GM23338 (cell line): Measurements from ENCODE around the gene NOP9. TPM values are rescaled to one million over a fixed set of nuclear protein-coding genes. Genes with fewer than 3 reads are reported as not detected.

Source experiments
- ATAC-seq: fragments of 200-7000 bp; cut with Tn5 transposase; 3 replicates; pipeline ENCODE4 v1.9.1; 2020
- DNase-seq: peaks from one replicate; pipeline ENCODE4 v3.0.0-alpha.2; 2015; ENCODE audit warnings: low spot score
- H2AFZ ChIP-seq: fragments of 200-600 bp; sonication (generic); 2 replicates; pipeline ENCODE4 v1.8.0; 2016; ENCODE audit warnings: antibody characterized with exemption, mild to moderate bottlenecking, moderate library complexity
- H3F3A ChIP-seq: fragments of 200-600 bp; sonication (generic); replicated peaks from 2 replicates; pipeline ENCODE4 v1.8.0; 2017; ENCODE audit warnings: antibody characterized with exemption, mixed run types, low read depth
- H3K27ac ChIP-seq: fragments of 200-600 bp; sonication (generic); 2 replicates; pipeline ENCODE4 v1.6.1; 2016; ENCODE audit warnings: low read depth
- H3K27me3 ChIP-seq: fragments of 200-600 bp; sonication (generic); 2 replicates; pipeline ENCODE4 v1.8.0; 2016; ENCODE audit warnings: mild to moderate bottlenecking, mixed run types, moderate library complexity; ENCODE audit not compliant: insufficient read depth
- H3K36me3 ChIP-seq: fragments of 200-600 bp; sonication (generic); 2 replicates; pipeline ENCODE4 v1.8.0; 2016; ENCODE audit warnings: mild to moderate bottlenecking; ENCODE audit not compliant: insufficient read depth
- H3K4me1 ChIP-seq: fragments of 200-600 bp; sonication (generic); 2 replicates; pipeline ENCODE4 v1.8.0; 2016; ENCODE audit warnings: mild to moderate bottlenecking, moderate library complexity; ENCODE audit not compliant: insufficient read depth
- H3K4me2 ChIP-seq: fragments of 200-600 bp; sonication (generic); 2 replicates; pipeline ENCODE4 v1.7.1; 2017; ENCODE audit warnings: mixed run types
- H3K4me3 ChIP-seq: fragments of 200-600 bp; sonication (generic); 2 replicates; pipeline ENCODE4 v1.6.1; 2016; ENCODE audit warnings: mixed run types
- H3K79me2 ChIP-seq: fragments of 200-600 bp; sonication (generic); replicated peaks from 2 replicates; pipeline ENCODE4 v1.8.0; 2017; ENCODE audit warnings: mild to moderate bottlenecking; ENCODE audit not compliant: insufficient read depth
- H3K9me2 ChIP-seq: fragments of 200-600 bp; sonication (generic); 2 replicates; pipeline ENCODE4 v1.8.0; 2017; ENCODE audit not compliant: insufficient read depth
- H4K20me1 ChIP-seq: fragments of 200-600 bp; sonication (generic); replicated peaks from 2 replicates; pipeline ENCODE4 v1.8.0; 2017; ENCODE audit warnings: mild to moderate bottlenecking; ENCODE audit not compliant: insufficient read depth
- H3K27ac Mint-ChIP-seq: 2 replicates; pipeline ENCODE4 v1.8.0; 2020; ENCODE audit warnings: inconsistent platforms, mild to moderate bottlenecking, moderate library complexity, mixed read lengths
- H3K27me3 Mint-ChIP-seq: 3 replicates; pipeline ENCODE4 v1.8.0; 2022; ENCODE audit warnings: low read depth, mild to moderate bottlenecking, moderate library complexity, mixed read lengths, inconsistent platforms; ENCODE audit not compliant: insufficient read depth, poor library complexity
- H3K36me3 Mint-ChIP-seq: 3 replicates; pipeline ENCODE4 v1.8.0; 2021; ENCODE audit warnings: low read depth, mild to moderate bottlenecking, inconsistent platforms, moderate library complexity, mixed read lengths
- H3K4me1 Mint-ChIP-seq: 3 replicates; pipeline ENCODE4 v1.8.0; 2020; ENCODE audit warnings: mild to moderate bottlenecking, inconsistent platforms, mixed read lengths
- H3K4me3 Mint-ChIP-seq: 3 replicates; pipeline ENCODE4 v1.8.0; 2021; ENCODE audit warnings: moderate library complexity, mild to moderate bottlenecking, inconsistent platforms, mixed read lengths
- H3K9me3 Mint-ChIP-seq: 3 replicates; pipeline ENCODE4 v1.8.0; 2020; ENCODE audit warnings: moderate library complexity, mild to moderate bottlenecking, inconsistent platforms, mixed read lengths
- CREB1 ChIP-seq: fragments of 250-450 bp; sonication (Bioruptor Pico); IDR thresholded peaks from 2 replicates; pipeline ENCODE4 v1.5.0; 2020; ENCODE audit warnings: low read depth, mild to moderate bottlenecking, moderate library complexity
- JUNB ChIP-seq: IDR thresholded peaks from one replicate; pipeline ENCODE4 v1.6.1; 2016; ENCODE audit warnings: antibody characterized with exemption; ENCODE audit not compliant: unreplicated experiment
- NANOG ChIP-seq: IDR thresholded peaks from 2 replicates; pipeline ENCODE4 v1.6.1; 2016; ENCODE audit warnings: antibody characterized with exemption, borderline replicate concordance
- POLR2AphosphoS5 ChIP-seq: IDR thresholded peaks from 2 replicates; pipeline ENCODE4 v1.6.1; 2016; ENCODE audit warnings: antibody characterized with exemption, low read depth
- ZNF114 ChIP-seq: fragments of 250-450 bp; sonication (Bioruptor Pico); IDR thresholded peaks from 2 replicates; pipeline ENCODE4 v1.5.0; 2020; ENCODE audit warnings: mild to moderate bottlenecking, moderate library complexity
- ZNF331 ChIP-seq: fragments of 250-450 bp; sonication (Bioruptor Pico); IDR thresholded peaks from 2 replicates; pipeline ENCODE4 v1.5.0; 2020; ENCODE audit warnings: low read depth, mild to moderate bottlenecking, moderate library complexity
- polyA plus RNA-seq: library from polyadenylated mRNA; unstranded; fragments of >200 nt; fragmentation: Nextera tagmentation; extraction: Ambion mirVana; gene quantifications from 2 replicates; pipeline ENCODE4 v1.2.1, GENCODE V29; 2016
- total RNA-seq: library from RNA; depleted of rRNA; stranded (reverse); fragments of >200 nt; shearing (Covaris generic); gene quantifications from 2 replicates; pipeline ENCODE4 v1.2.3, GENCODE V29; 2014
- TF ChIP-seq, protein P1 (sequence below): fragments of 250-450 bp; sonication (Bioruptor Pico); IDR thresholded peaks from 2 replicates; pipeline ENCODE4 v1.5.0; 2020; ENCODE audit warnings: mild to moderate bottlenecking, moderate library complexity
- TF ChIP-seq, protein P2 (sequence below): IDR thresholded peaks from 2 replicates; pipeline ENCODE4 v1.6.1; 2016; ENCODE audit warnings: antibody characterized with exemption

The NOP9 gene
- total and polyA plus RNA-seq, 2 experiments from 2014 or later, result 7.9 to 32.8 TPM

GRCh38 chr14:24285351-24285750, 14.3 kb upstream of the NOP9 start:
- Mint-ChIP-seq H3K27me3 (peaks cover 14% of the 10 kb centered on the region), H3K27ac (no peak overlapping the region), H3K36me3 (no peaks in the 10 kb centered on the region; the same call in 1 of the 3 replicates), H3K4me1 (no peaks in the 10 kb centered on the region; the same call in 2 of the 3 replicates), H3K4me3 (no peak overlapping the region), H3K9me3 (no peaks in the 10 kb centered on the region)
- TF ChIP-seq ZNF114 (no peak), CREB1 (no peak), JUNB (no peak), ZNF331 (CRISPR knock-in tag) (no peak), POLR2AphosphoS5 (no peak), NANOG (no peak)
- TF ChIP-seq, protein P1, sequence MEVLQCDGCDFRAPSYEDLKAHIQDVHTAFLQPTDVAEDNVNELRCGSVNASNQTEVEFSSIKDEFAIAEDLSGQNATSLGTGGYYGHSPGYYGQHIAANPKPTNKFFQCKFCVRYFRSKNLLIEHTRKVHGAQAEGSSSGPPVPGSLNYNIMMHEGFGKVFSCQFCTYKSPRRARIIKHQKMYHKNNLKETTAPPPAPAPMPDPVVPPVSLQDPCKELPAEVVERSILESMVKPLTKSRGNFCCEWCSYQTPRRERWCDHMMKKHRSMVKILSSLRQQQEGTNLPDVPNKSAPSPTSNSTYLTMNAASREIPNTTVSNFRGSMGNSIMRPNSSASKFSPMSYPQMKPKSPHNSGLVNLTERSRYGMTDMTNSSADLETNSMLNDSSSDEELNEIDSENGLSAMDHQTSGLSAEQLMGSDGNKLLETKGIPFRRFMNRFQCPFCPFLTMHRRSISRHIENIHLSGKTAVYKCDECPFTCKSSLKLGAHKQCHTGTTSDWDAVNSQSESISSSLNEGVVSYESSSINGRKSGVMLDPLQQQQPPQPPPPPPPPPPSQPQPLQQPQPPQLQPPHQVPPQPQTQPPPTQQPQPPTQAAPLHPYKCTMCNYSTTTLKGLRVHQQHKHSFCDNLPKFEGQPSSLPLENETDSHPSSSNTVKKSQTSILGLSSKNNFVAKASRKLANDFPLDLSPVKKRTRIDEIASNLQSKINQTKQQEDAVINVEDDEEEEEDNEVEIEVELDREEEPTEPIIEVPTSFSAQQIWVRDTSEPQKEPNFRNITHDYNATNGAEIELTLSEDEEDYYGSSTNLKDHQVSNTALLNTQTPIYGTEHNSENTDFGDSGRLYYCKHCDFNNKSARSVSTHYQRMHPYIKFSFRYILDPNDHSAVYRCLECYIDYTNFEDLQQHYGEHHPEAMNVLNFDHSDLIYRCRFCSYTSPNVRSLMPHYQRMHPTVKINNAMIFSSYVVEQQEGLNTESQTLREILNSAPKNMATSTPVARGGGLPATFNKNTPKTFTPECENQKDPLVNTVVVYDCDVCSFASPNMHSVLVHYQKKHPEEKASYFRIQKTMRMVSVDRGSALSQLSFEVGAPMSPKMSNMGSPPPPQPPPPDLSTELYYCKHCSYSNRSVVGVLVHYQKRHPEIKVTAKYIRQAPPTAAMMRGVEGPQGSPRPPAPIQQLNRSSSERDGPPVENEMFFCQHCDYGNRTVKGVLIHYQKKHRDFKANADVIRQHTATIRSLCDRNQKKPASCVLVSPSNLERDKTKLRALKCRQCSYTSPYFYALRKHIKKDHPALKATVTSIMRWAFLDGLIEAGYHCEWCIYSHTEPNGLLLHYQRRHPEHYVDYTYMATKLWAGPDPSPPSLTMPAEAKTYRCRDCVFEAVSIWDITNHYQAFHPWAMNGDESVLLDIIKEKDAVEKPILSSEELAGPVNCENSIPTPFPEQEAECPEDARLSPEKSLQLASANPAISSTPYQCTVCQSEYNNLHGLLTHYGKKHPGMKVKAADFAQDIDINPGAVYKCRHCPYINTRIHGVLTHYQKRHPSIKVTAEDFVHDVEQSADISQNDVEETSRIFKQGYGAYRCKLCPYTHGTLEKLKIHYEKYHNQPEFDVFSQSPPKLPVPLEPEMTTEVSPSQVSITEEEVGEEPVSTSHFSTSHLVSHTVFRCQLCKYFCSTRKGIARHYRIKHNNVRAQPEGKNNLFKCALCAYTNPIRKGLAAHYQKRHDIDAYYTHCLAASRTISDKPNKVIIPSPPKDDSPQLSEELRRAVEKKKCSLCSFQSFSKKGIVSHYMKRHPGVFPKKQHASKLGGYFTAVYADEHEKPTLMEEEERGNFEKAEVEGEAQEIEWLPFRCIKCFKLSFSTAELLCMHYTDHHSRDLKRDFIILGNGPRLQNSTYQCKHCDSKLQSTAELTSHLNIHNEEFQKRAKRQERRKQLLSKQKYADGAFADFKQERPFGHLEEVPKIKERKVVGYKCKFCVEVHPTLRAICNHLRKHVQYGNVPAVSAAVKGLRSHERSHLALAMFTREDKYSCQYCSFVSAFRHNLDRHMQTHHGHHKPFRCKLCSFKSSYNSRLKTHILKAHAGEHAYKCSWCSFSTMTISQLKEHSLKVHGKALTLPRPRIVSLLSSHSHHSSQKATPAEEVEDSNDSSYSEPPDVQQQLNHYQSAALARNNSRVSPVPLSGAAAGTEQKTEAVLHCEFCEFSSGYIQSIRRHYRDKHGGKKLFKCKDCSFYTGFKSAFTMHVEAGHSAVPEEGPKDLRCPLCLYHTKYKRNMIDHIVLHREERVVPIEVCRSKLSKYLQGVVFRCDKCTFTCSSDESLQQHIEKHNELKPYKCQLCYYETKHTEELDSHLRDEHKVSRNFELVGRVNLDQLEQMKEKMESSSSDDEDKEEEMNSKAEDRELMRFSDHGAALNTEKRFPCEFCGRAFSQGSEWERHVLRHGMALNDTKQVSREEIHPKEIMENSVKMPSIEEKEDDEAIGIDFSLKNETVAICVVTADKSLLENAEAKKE (CRISPR knock-in tag), result no peak
- TF ChIP-seq, protein P2, sequence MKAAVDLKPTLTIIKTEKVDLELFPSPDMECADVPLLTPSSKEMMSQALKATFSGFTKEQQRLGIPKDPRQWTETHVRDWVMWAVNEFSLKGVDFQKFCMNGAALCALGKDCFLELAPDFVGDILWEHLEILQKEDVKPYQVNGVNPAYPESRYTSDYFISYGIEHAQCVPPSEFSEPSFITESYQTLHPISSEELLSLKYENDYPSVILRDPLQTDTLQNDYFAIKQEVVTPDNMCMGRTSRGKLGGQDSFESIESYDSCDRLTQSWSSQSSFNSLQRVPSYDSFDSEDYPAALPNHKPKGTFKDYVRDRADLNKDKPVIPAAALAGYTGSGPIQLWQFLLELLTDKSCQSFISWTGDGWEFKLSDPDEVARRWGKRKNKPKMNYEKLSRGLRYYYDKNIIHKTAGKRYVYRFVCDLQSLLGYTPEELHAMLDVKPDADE, result no peak
- no peaks in the 10 kb centered on the region for H3F3A ChIP-seq
- H3K79me2 ChIP-seq, result no peaks in the 10 kb centered on the region
- no peaks in the 10 kb centered on the region for H3K27me3 ChIP-seq
- DNase-seq, result no peak
- H4K20me1 ChIP-seq, result no peaks in the 10 kb centered on the region; the same call in 1 of the 2 replicates
- H2AFZ ChIP-seq, result no peak overlapping the region
- H3K4me1 ChIP-seq, result no peaks in the 10 kb centered on the region
- no peak for ATAC-seq
- no peak overlapping the region for H3K4me3 ChIP-seq
- H3K4me2 ChIP-seq, result no peak overlapping the region
- H3K27ac ChIP-seq, result no peak overlapping the region
- H3K36me3 ChIP-seq, result no peaks in the 10 kb centered on the region
- no peaks in the 10 kb centered on the region for H3K9me2 ChIP-seq
